GM23248 (cell line): ENCODE results near the gene CMSS1. TPM values are rescaled to one million over a fixed set of nuclear protein-coding genes. Genes with fewer than 3 reads are reported as not detected.
A peak's percentile ranks its signal among the peaks of the same experiment; 100 is the strongest.

Source experiments
- DNase-seq: peaks from one replicate; pipeline ENCODE4 v3.0.0-alpha.2; 2015
- H2AFZ ChIP-seq: fragments of 200-600 bp; sonication (generic); 2 replicates; pipeline ENCODE4 v1.6.1; 2016; ENCODE audit warnings: antibody characterized with exemption
- H3F3A ChIP-seq: fragments of 200-600 bp; sonication (generic); 2 replicates; pipeline ENCODE4 v1.6.1; 2016; ENCODE audit warnings: mild to moderate bottlenecking, antibody characterized with exemption, mixed run types; ENCODE audit not compliant: insufficient read depth
- H3K27ac ChIP-seq: fragments of 200-600 bp; sonication (generic); 2 replicates; pipeline ENCODE4 v1.5.1; 2016; ENCODE audit warnings: mild to moderate bottlenecking
- H3K27me3 ChIP-seq: fragments of 200-600 bp; sonication (generic); replicated peaks from 2 replicates; pipeline ENCODE4 v1.6.1; 2016; ENCODE audit warnings: mild to moderate bottlenecking; ENCODE audit not compliant: insufficient read depth
- H3K36me3 ChIP-seq: fragments of 200-600 bp; sonication (generic); 2 replicates; pipeline ENCODE4 v1.6.1; 2016; ENCODE audit warnings: low read depth, mild to moderate bottlenecking
- H3K4me1 ChIP-seq: fragments of 200-600 bp; sonication (generic); 2 replicates; pipeline ENCODE4 v1.6.1; 2016; ENCODE audit warnings: mild to moderate bottlenecking; ENCODE audit not compliant: insufficient read depth
- H3K4me2 ChIP-seq: fragments of 200-600 bp; sonication (generic); one replicate; pipeline ENCODE4 v1.6.1; 2016; ENCODE audit warnings: mild to moderate bottlenecking; ENCODE audit not compliant: unreplicated experiment
- H3K4me3 ChIP-seq: fragments of 200-600 bp; sonication (generic); 2 replicates; pipeline ENCODE4 v1.5.1; 2016; ENCODE audit warnings: mild to moderate bottlenecking
- H3K79me2 ChIP-seq: fragments of 200-600 bp; sonication (generic); 2 replicates; pipeline ENCODE4 v1.6.1; 2016; ENCODE audit warnings: mild to moderate bottlenecking; ENCODE audit not compliant: insufficient read depth
- H3K9ac ChIP-seq: fragments of 200-600 bp; sonication (generic); 2 replicates; pipeline ENCODE4 v1.6.1; 2016; ENCODE audit warnings: mild to moderate bottlenecking
- H3K9me2 ChIP-seq: fragments of 200-600 bp; sonication (generic); 2 replicates; pipeline ENCODE4 v1.6.1; 2016; ENCODE audit warnings: mixed run types, mild to moderate bottlenecking, moderate library complexity; ENCODE audit not compliant: insufficient read depth
- H3K9me3 ChIP-seq: fragments of 200-600 bp; sonication (generic); one replicate; pipeline ENCODE4 v1.6.1; 2017; ENCODE audit warnings: low read depth
- H4K20me1 ChIP-seq: fragments of 200-600 bp; sonication (generic); 2 replicates; pipeline ENCODE4 v1.6.0; 2016; ENCODE audit not compliant: insufficient read depth
- EZH2 ChIP-seq: fragments of 200-600 bp; sonication (generic); IDR thresholded peaks from 2 replicates; pipeline ENCODE4 v1.6.1; 2018; ENCODE audit warnings: antibody characterized with exemption, mild to moderate bottlenecking; ENCODE audit not compliant: insufficient read depth, poor library complexity, severe bottlenecking
- EZH2phosphoT487 ChIP-seq: fragments of 200-600 bp; sonication (generic); IDR thresholded peaks from 2 replicates; pipeline ENCODE4 v1.6.1; 2018; ENCODE audit warnings: antibody characterized with exemption, moderate library complexity, mild to moderate bottlenecking, low read depth; ENCODE audit not compliant: insufficient read depth
- WGBS, 2 experiments: methylation state at CpG; one replicate each; pipeline ENCODE4 v1.1.6; 2015 to 2017; ENCODE audit warnings: low lambda C conversion rate in 2 of 2, low coverage in 1 of 2; ENCODE audit errors: missing lambda C conversion rate in 2 of 2; 5-methylcytosine and 5-hydroxymethylcytosine counted together
- in situ Hi-C: fragments of 300-500 bp; cut with MboI; formaldehyde crosslinking; loops from 2 replicates; pipeline ENCODE4 v1.15.0; 2020
- polyA plus RNA-seq: library from polyadenylated mRNA; unstranded; fragments of >200 nt; fragmentation: Nextera tagmentation; extraction: Ambion mirVana; gene quantifications from 2 replicates; pipeline ENCODE4 v1.2.1, GENCODE V29; 2016
- total RNA-seq: library from RNA; depleted of rRNA; stranded (reverse); fragments of >200 nt; shearing (Covaris generic); gene quantifications from 2 replicates; pipeline ENCODE4 v1.2.3, GENCODE V29; 2014

The CMSS1 gene
- total and polyA plus RNA-seq, 2 experiments from 2014 or later, result 17.2 to 26.6 TPM

- in situ Hi-C loops, result no loop called here
These were observed 211.4 kb downstream of the CMSS1 start for GRCh38 chr3:100029052-100029451.

GRCh38 chr3:100029689-100030088 is 212.0 kb downstream of the CMSS1 start:
- no peaks in the 10 kb centered on the region for H3K27me3 ChIP-seq
- H3K4me2 ChIP-seq, result no peak overlapping the region
- H3K27ac ChIP-seq, result no peak overlapping the region
- no peak for DNase-seq
- in situ Hi-C loops, result no loop called here
- 94 to 97% methylated on average over 2 of the region's 2 CpGs for WGBS, 2 experiments
- H2AFZ ChIP-seq, result no peak overlapping the region
- no peak overlapping the region for H3K4me3 ChIP-seq
- no peaks in the 10 kb centered on the region for H3K36me3 ChIP-seq
- H3K4me1 ChIP-seq, result peaks cover 36% of the 10 kb centered on the region
- no peaks in the 10 kb centered on the region for H3K79me2 ChIP-seq
- no peak for TF ChIP-seq EZH2phosphoT487
- no peak for TF ChIP-seq EZH2
- H4K20me1 ChIP-seq, result no peaks in the 10 kb centered on the region
- H3F3A ChIP-seq, result peaks cover 23% of the 10 kb centered on the region
- no peaks in the 10 kb centered on the region for H3K9me3 ChIP-seq
- no peak overlapping the region for H3K9ac ChIP-seq
- H3K9me2 ChIP-seq, result no peaks in the 10 kb centered on the region

More at GRCh38 chr3:100029052-100029451, 211.4 kb downstream of the CMSS1 start:
- Histone ChIP-seq H3K4me1 (peaks cover 38% of the 10 kb centered on the region), H3K9me2 (no peaks in the 10 kb centered on the region), H3F3A (peaks cover 26% of the 10 kb centered on the region), H3K27me3 (no peaks in the 10 kb centered on the region), H3K9ac (no peak overlapping the region), H3K79me2 (no peaks in the 10 kb centered on the region), H3K9me3 (no peaks in the 10 kb centered on the region), H3K36me3 (no peaks in the 10 kb centered on the region), H3K4me3 (no peak overlapping the region), H3K27ac (no peak overlapping the region), H3K4me2 (no peak overlapping the region), H2AFZ (no peak overlapping the region), H4K20me1 (no peaks in the 10 kb centered on the region)
- 91 to 96% methylated on average over 1 of the region's 1 CpG for WGBS, 2 experiments
- TF ChIP-seq EZH2 (no peak), EZH2phosphoT487 (no peak)
- DNase-seq, result no peak

GRCh38 chr3:100030346-100030745 is 212.7 kb downstream of the CMSS1 start:
- in situ Hi-C loops, result no loop called here
- Histone ChIP-seq H3K9me2 (no peaks in the 10 kb centered on the region), H3K9me3 (no peaks in the 10 kb centered on the region), H3K79me2 (no peaks in the 10 kb centered on the region), H3K4me2 (no peak overlapping the region), H3F3A (peaks cover 23% of the 10 kb centered on the region), H3K4me3 (no peak overlapping the region), H4K20me1 (no peaks in the 10 kb centered on the region), H3K27ac (no peak overlapping the region), H3K9ac (no peak overlapping the region), H2AFZ (no peak overlapping the region), H3K36me3 (no peaks in the 10 kb centered on the region), H3K27me3 (no peaks in the 10 kb centered on the region), H3K4me1 (peaks cover 29% of the 10 kb centered on the region)
- 73 to 75% methylated on average over 3 of the region's 3 CpGs for WGBS, 2 experiments
- peak; percentile 30 for DNase-seq
- TF ChIP-seq EZH2phosphoT487 (no peak), EZH2 (no peak)

- WGBS, 2 experiments, result 82 to 83% methylated on average over 1 of the region's 1 CpG
- Histone ChIP-seq H4K20me1 (no peaks in the 10 kb centered on the region), H3F3A (peaks cover 23% of the 10 kb centered on the region), H3K9me3 (no peaks in the 10 kb centered on the region), H2AFZ (no peak overlapping the region), H3K79me2 (no peaks in the 10 kb centered on the region), H3K27ac (no peak overlapping the region), H3K9me2 (no peaks in the 10 kb centered on the region), H3K27me3 (no peaks in the 10 kb centered on the region), H3K4me2 (no peak overlapping the region), H3K9ac (no peak overlapping the region), H3K36me3 (no peaks in the 10 kb centered on the region), H3K4me3 (no peak overlapping the region), H3K4me1 (peaks cover 28% of the 10 kb centered on the region)
- DNase-seq, result no peak
- in situ Hi-C loops, result no loop called here
- no peak for TF ChIP-seq EZH2
- TF ChIP-seq EZH2phosphoT487, result no peak
These were observed 213.3 kb downstream of the CMSS1 start for GRCh38 chr3:100030914-100031425.
